G401.6 (cell line): ENCODE measurements around the gene CUL1.

Source experiments
- FAIRE-seq: peaks from 2 replicates; lab custom pipeline; 2012; peaks lifted over from hg19 to GRCh38; lab: Jason Lieb, UNC

The CUL1 gene

GRCh38 chr7:148761499-148762278 is 63.0 kb downstream of the CUL1 start:
- no peak for FAIRE-seq

GRCh38 chr7:148763622-148764021 is 64.9 kb downstream of the CUL1 start:
- no peak for FAIRE-seq

GRCh38 chr7:148770004-148770403 is 71.3 kb downstream of the CUL1 start:
- FAIRE-seq = no peak

GRCh38 chr7:148772297-148773089 is 73.8 kb downstream of the CUL1 start:
- FAIRE-seq = no peak

GRCh38 chr7:148773334-148773733 is 74.6 kb downstream of the CUL1 start:
- FAIRE-seq = no peak

GRCh38 chr7:148774471-148774870 is 75.8 kb downstream of the CUL1 start:
- no peak for FAIRE-seq

GRCh38 chr7:148782757-148783456 is 84.2 kb downstream of the CUL1 start:
- no peak for FAIRE-seq

- FAIRE-seq = no peak
Measured at GRCh38 chr7:148783801-148784527, 85.3 kb downstream of the CUL1 start.

GRCh38 chr7:148787571-148788295 is 89.0 kb downstream of the CUL1 start:
- no peak for FAIRE-seq

- no peak for FAIRE-seq
Measured at GRCh38 chr7:148789220-148789619, 90.5 kb downstream of the CUL1 start.

GRCh38 chr7:148790131-148790726 is 91.5 kb downstream of the CUL1 start:
- no peak for FAIRE-seq

- no peak for FAIRE-seq
Measured at GRCh38 chr7:148790850-148791249, 92.1 kb downstream of the CUL1 start.

- no peak for FAIRE-seq
Measured at GRCh38 chr7:148791546-148791945, 92.8 kb downstream of the CUL1 start.

- no peak for FAIRE-seq
Measured at GRCh38 chr7:148793590-148793989, 94.9 kb downstream of the CUL1 start.

- no peak for FAIRE-seq
Measured at GRCh38 chr7:148794476-148794875, 95.8 kb downstream of the CUL1 start.

- FAIRE-seq = no peak
Measured at GRCh38 chr7:148796841-148797240, 98.1 kb downstream of the CUL1 start.

GRCh38 chr7:148799893-148800555 is 101.3 kb downstream of the CUL1 start:
- FAIRE-seq = no peak

- FAIRE-seq = no peak
Measured at GRCh38 chr7:148800677-148801076, 102.0 kb downstream of the CUL1 start.

GRCh38 chr7:148802101-148802493 is 103.4 kb downstream of the CUL1 start:
- no peak for FAIRE-seq

GRCh38 chr7:148803094-148803493 is 104.4 kb downstream of the CUL1 start:
- no peak for FAIRE-seq
